WTC11 (cell line): ENCODE data around the gene EPHA1. TPM values are rescaled to one million over a fixed set of nuclear protein-coding genes. Genes with fewer than 3 reads are reported as not detected.

ENCODE experiments used
- ATAC-seq: fragments of 200-7000 bp; cut with Tn5 transposase; 2 replicates; pipeline ENCODE4 v1.10.0; 2021; ENCODE audit warnings: mild to moderate bottlenecking, moderate library complexity
- CTCF ChIA-PET: fragments of 300-600 bp; sonication (Branson Sonifier 250); formaldehyde crosslinking; loops from one replicate; lab custom pipeline; 2021; ENCODE audit warnings: antibody characterized with exemption; lab: Charles Lee
- POLR2A ChIA-PET: fragments of 350-600 bp; sonication (Branson Sonifier 250); formaldehyde crosslinking; loops from one replicate; lab custom pipeline; 2021; ENCODE audit warnings: antibody characterized with exemption; lab: Charles Lee
- DNase-seq: peaks from one replicate; pipeline ENCODE4 v3.0.0; 2021; ENCODE audit warnings: low spot score
- H3K27ac Mint-ChIP-seq: 2 replicates; pipeline ENCODE4 v1.8.0; 2021; ENCODE audit warnings: mixed read lengths
- H3K27me3 Mint-ChIP-seq: 2 replicates; pipeline ENCODE4 v1.8.0; 2021; ENCODE audit warnings: low read depth, mild to moderate bottlenecking, moderate library complexity, mixed read lengths
- H3K36me3 Mint-ChIP-seq: 2 replicates; pipeline ENCODE4 v1.8.0; 2021; ENCODE audit warnings: mixed read lengths
- H3K4me1 Mint-ChIP-seq: 2 replicates; pipeline ENCODE4 v1.8.0; 2022; ENCODE audit warnings: mixed read lengths
- H3K4me3 Mint-ChIP-seq: 2 replicates; pipeline ENCODE4 v1.8.0; 2021; ENCODE audit warnings: mild to moderate bottlenecking, moderate library complexity, mixed read lengths
- H3K9me3 Mint-ChIP-seq: 2 replicates; pipeline ENCODE4 v1.8.0; 2021; ENCODE audit warnings: mixed read lengths
- ATF1 ChIP-seq: sonication (generic); formaldehyde crosslinking; IDR thresholded peaks from 2 replicates; pipeline ENCODE4 v1.8.1; 2023; ENCODE audit warnings: mild to moderate bottlenecking, moderate library complexity, missing genetic modification reagents
- FOXK1 ChIP-seq: sonication (generic); formaldehyde crosslinking; IDR thresholded peaks from 2 replicates; pipeline ENCODE4 v1.8.0; 2022; ENCODE audit warnings: mild to moderate bottlenecking, moderate library complexity, missing genetic modification reagents
- GABPB1 ChIP-seq: sonication (generic); formaldehyde crosslinking; IDR thresholded peaks from 2 replicates; pipeline ENCODE4 v1.8.1; 2023; ENCODE audit warnings: mild to moderate bottlenecking, missing genetic modification reagents
- GTF2I ChIP-seq: fragments of 250-450 bp; sonication (Bioruptor Pico); conservative IDR thresholded peaks from 2 replicates; pipeline ENCODE4 v1.4.0; 2021; ENCODE audit warnings: mild to moderate bottlenecking
- HMGXB4 ChIP-seq: sonication (generic); formaldehyde crosslinking; IDR thresholded peaks from 2 replicates; pipeline ENCODE4 v1.8.1; 2023; ENCODE audit warnings: mild to moderate bottlenecking, moderate library complexity, missing genetic modification reagents
- MYBL2 ChIP-seq: sonication (generic); formaldehyde crosslinking; IDR thresholded peaks from 2 replicates; pipeline ENCODE4 v1.8.1; 2023; ENCODE audit warnings: mild to moderate bottlenecking, moderate library complexity, missing genetic modification reagents
- NFE2L1 ChIP-seq: sonication (generic); formaldehyde crosslinking; IDR thresholded peaks from 2 replicates; pipeline ENCODE4 v1.8.1; 2023; ENCODE audit warnings: missing genetic modification reagents
- NR2C2 ChIP-seq: sonication (generic); formaldehyde crosslinking; IDR thresholded peaks from 2 replicates; pipeline ENCODE4 v1.8.0; 2022; ENCODE audit warnings: mild to moderate bottlenecking, missing genetic modification reagents
- PREB ChIP-seq: sonication (generic); formaldehyde crosslinking; IDR thresholded peaks from 2 replicates; pipeline ENCODE4 v1.8.1; 2022; ENCODE audit warnings: mild to moderate bottlenecking, missing genetic modification reagents, moderate library complexity, borderline replicate concordance
- SMAD3 ChIP-seq: sonication (generic); formaldehyde crosslinking; IDR thresholded peaks from 2 replicates; pipeline ENCODE4 v1.8.0; 2022; ENCODE audit warnings: missing genetic modification reagents, mild to moderate bottlenecking, borderline replicate concordance
- SP1 ChIP-seq: sonication (generic); formaldehyde crosslinking; conservative IDR thresholded peaks from 2 replicates; pipeline ENCODE4 v1.8.1; 2022; ENCODE audit warnings: missing genetic modification reagents
- TEAD4 ChIP-seq: sonication (generic); formaldehyde crosslinking; IDR thresholded peaks from 2 replicates; pipeline ENCODE4 v1.8.0; 2022; ENCODE audit warnings: mild to moderate bottlenecking, missing genetic modification reagents
- USF1 ChIP-seq: sonication (generic); formaldehyde crosslinking; IDR thresholded peaks from 2 replicates; pipeline ENCODE4 v1.8.0; 2022; ENCODE audit warnings: mild to moderate bottlenecking, missing genetic modification reagents
- ZNF512 ChIP-seq: sonication (generic); formaldehyde crosslinking; IDR thresholded peaks from 2 replicates; pipeline ENCODE4 v1.8.1; 2022; ENCODE audit warnings: missing genetic modification reagents, borderline replicate concordance
- total RNA-seq: library from RNA; stranded (reverse); gene quantifications from 3 replicates; pipeline ENCODE4 v1.2.3, GENCODE V29; 2021

The EPHA1 gene
- total RNA-seq, 1 experiment from 2014 or later, result 203 TPM

GRCh38 chr7:143396625-143397556, 11.8 kb downstream of the EPHA1 start:
- no peak overlapping the region for H3K27ac Mint-ChIP-seq
- H3K27me3 Mint-ChIP-seq, result no peaks in the 10 kb centered on the region
- H3K4me1 Mint-ChIP-seq, result no peaks in the 10 kb centered on the region
- no peaks in the 10 kb centered on the region for H3K9me3 Mint-ChIP-seq
- ChIA-PET CTCF (interaction anchor here (1.2 to 2.4 kb wide), 3 partner anchors 9 to 17 kb away, joined by 3 to 9 read pairs (median 4); partner anchors contain the start of gene EPHA1), POLR2A (interaction anchor here (1.0 kb wide), 1 partner anchor 11 kb away, joined by 3 read pairs; no protein-coding TSS in a partner anchor)
- TF ChIP-seq TEAD4 (CRISPR knock-in tag), result no peak
- no peak for TF ChIP-seq FOXK1 (CRISPR knock-in tag)
- H3K36me3 Mint-ChIP-seq, result peaks cover 94% of the 10 kb centered on the region
- ATAC-seq, result no peak
- H3K4me3 Mint-ChIP-seq, result no peak overlapping the region
- DNase-seq, result no peak

- Mint-ChIP-seq H3K27me3 (no peaks in the 10 kb centered on the region), H3K9me3 (no peaks in the 10 kb centered on the region), H3K4me3 (no peak overlapping the region), H3K36me3 (peaks cover 91% of the 10 kb centered on the region), H3K27ac (no peak overlapping the region), H3K4me1 (no peaks in the 10 kb centered on the region)
- ChIA-PET POLR2A (interaction anchor here (1.0 kb wide), 1 partner anchor 12 kb away, joined by 3 read pairs; no protein-coding TSS in a partner anchor), CTCF (interaction anchor here (1.2 to 2.4 kb wide), 2 partner anchors 10 to 12 kb away, joined by 4 to 9 read pairs; partner anchors contain the start of gene EPHA1)
- DNase-seq (no peak), ATAC-seq (no peak)
- no peak for TF ChIP-seq MYBL2
- no peak for TF ChIP-seq SMAD3 (CRISPR knock-in tag)
Measured at GRCh38 chr7:143396182-143396581, 12.5 kb downstream of the EPHA1 start.

GRCh38 chr7:143395187-143396149, 13.2 kb downstream of the EPHA1 start:
- ATAC-seq, result peak; percentile 11; the same call in 1 of the 2 replicates
- no peak overlapping the region for H3K4me3 Mint-ChIP-seq
- peaks cover 89% of the 10 kb centered on the region for H3K36me3 Mint-ChIP-seq
- CTCF ChIA-PET, result interaction anchor here (2.4 kb wide), 1 partner anchor 13 kb away, joined by 9 read pairs; the partner anchor contains the start of gene EPHA1
- TF ChIP-seq NR2C2 (no peak), GABPB1 (CRISPR knock-in tag) (peak; percentile 36; the same call in 1 of the 2 replicates), USF1 (CRISPR knock-in tag) (no peak), SP1 (CRISPR knock-in tag) (no peak), ZNF512 (no peak)
- DNase-seq, result no peak
- H3K4me1 Mint-ChIP-seq, result no peaks in the 10 kb centered on the region
- POLR2A ChIA-PET, result no interaction called here
- no peaks in the 10 kb centered on the region for H3K9me3 Mint-ChIP-seq
- peak overlapping the region; percentile 53 for H3K27ac Mint-ChIP-seq
- no peaks in the 10 kb centered on the region for H3K27me3 Mint-ChIP-seq

GRCh38 chr7:143394777-143395176, 13.9 kb downstream of the EPHA1 start:
- DNase-seq, result no peak
- Mint-ChIP-seq H3K9me3 (no peaks in the 10 kb centered on the region), H3K4me1 (peaks cover 5% of the 10 kb centered on the region), H3K27ac (no peak overlapping the region), H3K4me3 (no peak overlapping the region), H3K36me3 (peaks cover 89% of the 10 kb centered on the region), H3K27me3 (no peaks in the 10 kb centered on the region)
- TF ChIP-seq GTF2I (CRISPR knock-in tag) (no peak), HMGXB4 (CRISPR knock-in tag) (no peak), NFE2L1 (no peak), PREB (CRISPR knock-in tag) (no peak), ATF1 (CRISPR knock-in tag) (0 out of 2 replicates have a peak, but pooled peaks have one; percentile 27)
- TF ChIP-seq, all 79 proteins: peak for 1
- ChIA-PET POLR2A (no interaction called here), CTCF (interaction anchor here (2.4 kb wide), 1 partner anchor 14 kb away, joined by 9 read pairs; the partner anchor contains the start of gene EPHA1)
- no peak for ATAC-seq
